Erythroblast (primary cell): ENCODE data around the gene FANCI.

Experiments used
- GATA1 ChIP-seq: IDR thresholded peaks from 2 replicates; pipeline ENCODE4 v1.6.1; 2011; ENCODE audit warnings: low read depth, mild to moderate bottlenecking, control low read depth, low read length, moderate library complexity
- POLR2A ChIP-seq: IDR thresholded peaks from 2 replicates; pipeline ENCODE4 v1.6.1; 2011; ENCODE audit warnings: mild to moderate bottlenecking, low read length

- TF ChIP-seq POLR2A, result no peak
- TF ChIP-seq GATA1, result no peak
Observed at GRCh38 chr15:89361451-89362202, 117.8 kb downstream of the FANCI start.
